MCF 10A (cell line): ENCODE results near the gene ZNF804A. TPM values are rescaled to one million over a fixed set of nuclear protein-coding genes. Genes with fewer than 3 reads are reported as not detected.

Source experiments
- BruUV-seq: library from RNA; stranded (reverse); fragments of 400-500 nt; replicated peaks from 2 replicates; lab custom pipeline; 2021; lab: Mats Ljungman, UMichigan
- CTCF ChIA-PET: fragments of 300-600 bp; sonication (Branson Sonifier 250); formaldehyde crosslinking; extraction: SDS; loops from one replicate; lab custom pipeline; 2021; ENCODE audit warnings: antibody characterized with exemption, inconsistent platforms; lab: Yijun Ruan, JAX
- POLR2A ChIA-PET: fragments of 300-600, 350-650 bp; sonication (Branson Sonifier 250); formaldehyde crosslinking; extraction: SDS; loops from one replicate; lab custom pipeline; 2020; ENCODE audit warnings: antibody characterized with exemption, inconsistent platforms; lab: Yijun Ruan, JAX
- DNase-seq: peaks from one replicate; pipeline ENCODE4 v3.0.0-alpha.2; 2018; ENCODE audit not compliant: unreplicated experiment
- H3K27ac Mint-ChIP-seq: one replicate; pipeline ENCODE4 v1.8.0; 2022; ENCODE audit warnings: mild to moderate bottlenecking, low read depth, mixed read lengths; ENCODE audit not compliant: unreplicated experiment
- H3K27me3 Mint-ChIP-seq: one replicate; pipeline ENCODE4 v1.8.0; 2022; ENCODE audit warnings: mixed read lengths; ENCODE audit not compliant: insufficient read depth, unreplicated experiment
- H3K36me3 Mint-ChIP-seq: one replicate; pipeline ENCODE4 v1.8.0; 2022; ENCODE audit warnings: mild to moderate bottlenecking, moderate library complexity, mixed read lengths; ENCODE audit not compliant: insufficient read depth, unreplicated experiment
- H3K4me1 Mint-ChIP-seq: one replicate; pipeline ENCODE4 v1.8.0; 2022; ENCODE audit warnings: mixed read lengths; ENCODE audit not compliant: insufficient read depth, unreplicated experiment
- H3K4me3 Mint-ChIP-seq: one replicate; pipeline ENCODE4 v1.8.0; 2022; ENCODE audit warnings: mild to moderate bottlenecking, moderate library complexity, mixed read lengths; ENCODE audit not compliant: unreplicated experiment
- H3K9me3 Mint-ChIP-seq: one replicate; pipeline ENCODE4 v1.8.0; 2022; ENCODE audit warnings: mixed read lengths; ENCODE audit not compliant: unreplicated experiment
- CTCF ChIP-seq: fragments of 200-600 bp; IDR thresholded peaks from one replicate; pipeline ENCODE4 v1.8.0; 2022; ENCODE audit warnings: antibody characterized with exemption, mild to moderate bottlenecking; ENCODE audit not compliant: unreplicated experiment
- intact Hi-C: fragments of 100-400 bp; cut with micrococcal nuclease; formaldehyde crosslinking; loops from 2 replicates; pipeline ENCODE4 v1.14.1; 2022
- total RNA-seq: library from RNA; stranded (reverse); gene quantifications from 2 replicates; pipeline ENCODE4 v1.2.3, GENCODE V29; 2022

The ZNF804A gene
- total RNA-seq, 1 experiment from 2014 or later, result not detected

GRCh38 chr2:184849516-184849915 lies 251.2 kb downstream of the ZNF804A start:
- Mint-ChIP-seq H3K27me3 (no peaks in the 10 kb centered on the region), H3K27ac (no peak overlapping the region), H3K9me3 (no peaks in the 10 kb centered on the region), H3K4me1 (no peaks in the 10 kb centered on the region), H3K4me3 (no peak overlapping the region), H3K36me3 (no peaks in the 10 kb centered on the region)
- CTCF ChIA-PET, result no interaction called here
- DNase-seq, result no peak
- intact Hi-C loops, result no loop called here
- no peak for TF ChIP-seq CTCF
- POLR2A ChIA-PET, result no interaction called here
- no TSS peak for BruUV-seq

DNA sequence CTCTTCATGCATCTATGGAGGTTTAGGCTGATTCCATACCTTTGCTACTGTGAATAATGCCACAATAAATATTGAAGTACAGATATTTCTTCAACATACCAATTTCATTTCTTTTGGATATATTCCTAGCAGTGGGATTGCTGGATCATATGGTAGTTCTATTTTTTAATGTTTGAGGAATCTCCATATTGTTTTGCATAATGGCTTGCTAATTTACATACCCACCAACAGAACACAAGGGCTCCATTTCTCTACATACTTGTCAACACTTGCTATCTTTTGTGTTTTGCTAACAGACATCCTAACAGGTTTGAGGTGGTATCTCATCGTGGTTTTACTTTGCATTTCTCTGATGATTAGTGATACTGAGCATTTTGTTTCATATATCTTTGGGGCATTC lies 253.2 kb downstream of the ZNF804A start:
- no TSS peak for BruUV-seq
- DNase-seq, result no peak
- intact Hi-C loops, result no loop called here
- TF ChIP-seq CTCF, result no peak
- Mint-ChIP-seq H3K9me3 (no peaks in the 10 kb centered on the region), H3K27ac (no peak overlapping the region), H3K4me1 (no peaks in the 10 kb centered on the region), H3K36me3 (no peaks in the 10 kb centered on the region), H3K27me3 (no peaks in the 10 kb centered on the region), H3K4me3 (no peak overlapping the region)
- ChIA-PET CTCF (no interaction called here), POLR2A (no interaction called here)

DNA sequence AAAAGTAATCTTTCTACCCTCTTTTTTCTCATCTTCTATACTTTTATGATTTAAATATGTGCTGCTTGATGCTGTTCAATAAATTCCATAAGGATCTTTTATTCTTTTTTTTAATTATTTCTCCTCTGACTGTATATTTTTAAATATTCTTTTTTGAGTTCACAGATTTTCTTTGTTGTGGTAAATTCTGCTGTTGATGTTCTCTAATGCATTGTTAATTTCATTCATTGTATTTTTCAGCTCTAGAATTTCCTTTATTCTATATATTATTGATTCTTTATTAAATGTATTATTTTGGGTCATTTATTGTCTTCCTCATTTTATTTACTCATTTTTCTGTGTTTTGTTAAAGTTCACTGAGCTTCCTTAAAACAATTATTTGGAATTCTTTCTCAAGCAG lies 260.9 kb downstream of the ZNF804A start:
- Mint-ChIP-seq H3K27me3 (no peaks in the 10 kb centered on the region), H3K9me3 (peaks cover 11% of the 10 kb centered on the region), H3K4me3 (no peak overlapping the region), H3K4me1 (no peaks in the 10 kb centered on the region), H3K36me3 (no peaks in the 10 kb centered on the region), H3K27ac (no peak overlapping the region)
- ChIA-PET CTCF (no interaction called here), POLR2A (no interaction called here)
- intact Hi-C loops, result no loop called here
- no peak for DNase-seq
- BruUV-seq, result no TSS peak
- no peak for TF ChIP-seq CTCF

- intact Hi-C loops, result no loop called here
- TF ChIP-seq CTCF, result no peak
- DNase-seq, result no peak
- no peak overlapping the region for H3K27ac Mint-ChIP-seq
- ChIA-PET CTCF (no interaction called here), POLR2A (no interaction called here)
- no peaks in the 10 kb centered on the region for H3K4me1 Mint-ChIP-seq
- no TSS peak for BruUV-seq
- H3K9me3 Mint-ChIP-seq, result peaks cover 11% of the 10 kb centered on the region
- H3K4me3 Mint-ChIP-seq, result no peak overlapping the region
- H3K27me3 Mint-ChIP-seq, result no peaks in the 10 kb centered on the region
- no peaks in the 10 kb centered on the region for H3K36me3 Mint-ChIP-seq
Measured at GRCh38 chr2:184860744-184861143, 262.4 kb downstream of the ZNF804A start.
